ENCODE data around the gene UQCR10.
"Not testable (repeated sequence)": the region's sequence is repeated elsewhere in the genome, so short reads cannot be mapped to it uniquely, and the experiment has no call there.

Gene UQCR10

DNA sequence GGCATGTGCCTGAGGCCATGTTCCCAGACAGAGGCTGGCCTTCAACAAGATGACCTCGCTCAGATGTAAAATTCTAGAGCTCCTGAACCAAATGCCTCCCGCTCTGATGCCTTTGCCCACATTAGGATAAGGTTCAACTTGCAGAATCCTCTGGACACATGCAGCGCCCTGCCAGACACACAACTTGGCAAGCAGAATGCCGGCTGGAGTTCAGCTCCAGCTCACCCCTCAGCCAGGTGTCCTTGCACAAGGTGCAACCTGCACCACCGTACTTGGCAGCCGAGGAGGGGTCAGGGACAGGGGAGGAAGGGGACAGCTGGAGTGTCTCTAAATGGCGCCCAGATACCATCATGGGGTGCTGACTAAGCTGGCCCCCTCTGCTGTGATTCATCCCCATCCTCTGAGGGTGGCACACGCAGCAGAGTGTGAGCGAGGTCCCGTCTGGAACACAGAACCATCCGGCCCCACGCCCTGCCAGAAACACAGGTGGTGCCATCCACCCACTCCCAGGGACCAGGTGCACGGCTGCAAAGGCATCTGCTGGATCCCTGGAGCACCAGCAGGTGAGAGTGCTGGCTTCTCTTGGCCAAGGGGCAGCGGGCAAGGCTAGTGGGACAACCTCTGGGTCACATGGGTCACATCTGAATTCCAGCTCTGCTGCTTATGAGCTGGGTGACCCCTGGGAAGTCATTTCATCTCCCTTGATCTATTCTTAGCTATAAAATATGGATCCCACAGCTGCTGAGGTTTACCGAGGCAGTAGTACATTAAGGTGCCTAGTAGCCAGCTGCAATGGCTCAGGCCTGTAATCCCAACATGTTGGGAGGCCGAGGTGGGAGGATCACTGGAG is 13.1 kb upstream of the UQCR10 start:
- TF ChIP-seq, protein P1, sequence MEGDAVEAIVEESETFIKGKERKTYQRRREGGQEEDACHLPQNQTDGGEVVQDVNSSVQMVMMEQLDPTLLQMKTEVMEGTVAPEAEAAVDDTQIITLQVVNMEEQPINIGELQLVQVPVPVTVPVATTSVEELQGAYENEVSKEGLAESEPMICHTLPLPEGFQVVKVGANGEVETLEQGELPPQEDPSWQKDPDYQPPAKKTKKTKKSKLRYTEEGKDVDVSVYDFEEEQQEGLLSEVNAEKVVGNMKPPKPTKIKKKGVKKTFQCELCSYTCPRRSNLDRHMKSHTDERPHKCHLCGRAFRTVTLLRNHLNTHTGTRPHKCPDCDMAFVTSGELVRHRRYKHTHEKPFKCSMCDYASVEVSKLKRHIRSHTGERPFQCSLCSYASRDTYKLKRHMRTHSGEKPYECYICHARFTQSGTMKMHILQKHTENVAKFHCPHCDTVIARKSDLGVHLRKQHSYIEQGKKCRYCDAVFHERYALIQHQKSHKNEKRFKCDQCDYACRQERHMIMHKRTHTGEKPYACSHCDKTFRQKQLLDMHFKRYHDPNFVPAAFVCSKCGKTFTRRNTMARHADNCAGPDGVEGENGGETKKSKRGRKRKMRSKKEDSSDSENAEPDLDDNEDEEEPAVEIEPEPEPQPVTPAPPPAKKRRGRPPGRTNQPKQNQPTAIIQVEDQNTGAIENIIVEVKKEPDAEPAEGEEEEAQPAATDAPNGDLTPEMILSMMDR (conservative IDR thresholded peaks at IDR 0.05; ENCODE audit: control insufficient read depth, insufficient read depth, low read depth, low read length), result no peak
- no peak overlapping the region for H3K4me3 ChIP-seq (ENCODE audit: control insufficient read depth, low read depth, low read length)

DNA sequence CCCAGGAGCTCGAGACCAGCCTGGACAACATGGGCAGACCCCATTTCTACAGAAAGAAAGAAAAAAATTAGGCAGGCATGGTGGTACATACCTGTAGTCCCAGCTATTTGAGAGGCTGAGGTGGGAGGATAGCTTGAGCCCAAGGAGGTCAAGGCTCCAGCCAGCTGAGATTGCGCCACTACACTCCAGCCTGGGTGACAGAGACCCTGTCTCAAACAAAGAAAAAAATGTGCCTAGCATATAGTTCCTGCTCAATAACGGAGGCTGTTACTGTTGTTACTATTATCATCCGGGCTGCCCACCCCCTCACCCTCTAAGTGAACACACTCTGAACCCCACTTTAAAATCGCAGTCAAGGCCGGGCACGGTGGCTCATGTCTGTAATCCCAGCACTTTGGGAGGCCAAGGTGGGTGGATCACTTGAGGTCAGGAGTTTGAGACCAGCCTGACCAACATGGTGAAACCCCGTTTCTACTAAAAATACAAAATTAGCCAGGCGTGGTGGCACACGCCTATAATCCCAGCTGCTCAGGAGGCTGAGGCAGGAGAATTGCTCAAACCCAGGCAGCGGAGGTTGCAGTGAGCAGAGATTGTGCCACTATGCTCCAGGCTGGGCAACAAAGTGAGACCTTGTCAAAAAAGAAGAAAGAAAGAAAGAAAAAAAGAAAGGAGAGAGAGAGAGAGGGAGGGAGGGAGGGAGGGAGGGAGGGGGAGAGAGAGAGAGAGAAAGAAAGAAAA is 12.3 kb upstream of the UQCR10 start:
- not testable (repeated sequence) for DNase-seq (ENCODE audit: low read depth); H3K4me3 ChIP-seq (ENCODE audit: control insufficient read depth, low read depth, low read length)

More for the DNA sequence above, 13.1 kb upstream of the UQCR10 start:
- no peak for DNase-seq (ENCODE audit: low read depth)

DNA sequence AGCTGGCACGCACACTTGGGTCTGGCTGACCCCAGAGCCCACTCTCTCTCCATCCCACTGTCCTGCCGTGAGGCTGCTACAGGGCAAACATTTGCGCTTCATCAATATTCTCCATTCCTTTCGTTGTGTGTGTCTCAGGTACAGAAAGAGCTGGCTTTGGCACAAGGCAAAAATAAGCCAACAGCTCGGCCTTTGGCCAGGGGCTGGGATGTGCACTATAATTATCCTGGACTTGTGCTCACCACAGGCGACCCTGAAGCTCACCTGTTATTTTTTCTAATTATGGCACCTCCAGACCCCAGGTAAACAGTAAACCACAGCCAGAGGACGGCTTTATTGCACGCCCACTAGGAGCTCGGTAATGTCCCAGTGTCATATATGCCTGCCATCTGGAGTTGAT is 11.3 kb upstream of the UQCR10 start:
- no peak for DNase-seq (ENCODE audit: low read depth)
- TF ChIP-seq, protein P1 (conservative IDR thresholded peaks at IDR 0.05; ENCODE audit: control insufficient read depth, insufficient read depth, low read depth, low read length), result no peak
- H3K4me3 ChIP-seq (ENCODE audit: control insufficient read depth, low read depth, low read length), result no peak overlapping the region

DNA sequence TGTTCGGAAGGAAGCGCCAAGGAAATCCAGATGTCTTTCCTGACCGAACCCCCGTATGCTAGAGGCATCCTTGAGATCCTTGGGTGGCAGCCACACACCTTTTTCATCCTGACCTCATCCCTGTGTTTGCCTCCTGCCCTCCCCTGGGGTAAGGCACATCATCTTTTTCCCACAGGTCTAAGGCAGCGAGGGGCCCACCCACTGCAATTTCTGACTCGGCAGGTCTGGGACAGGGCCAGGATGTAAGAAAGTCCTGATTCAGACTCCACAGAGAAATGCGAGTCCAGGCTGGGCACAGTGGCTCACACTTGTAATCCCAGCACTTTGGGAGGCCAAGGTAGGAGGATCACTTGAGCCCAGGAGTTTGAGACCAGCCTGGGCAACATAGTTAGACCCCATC is 10.8 kb upstream of the UQCR10 start:
- TF ChIP-seq, protein P1 (conservative IDR thresholded peaks at IDR 0.05; ENCODE audit: control insufficient read depth, insufficient read depth, low read depth, low read length), result no peak
- no peak for DNase-seq (ENCODE audit: low read depth)
- no peak overlapping the region for H3K4me3 ChIP-seq (ENCODE audit: control insufficient read depth, low read depth, low read length)

DNA sequence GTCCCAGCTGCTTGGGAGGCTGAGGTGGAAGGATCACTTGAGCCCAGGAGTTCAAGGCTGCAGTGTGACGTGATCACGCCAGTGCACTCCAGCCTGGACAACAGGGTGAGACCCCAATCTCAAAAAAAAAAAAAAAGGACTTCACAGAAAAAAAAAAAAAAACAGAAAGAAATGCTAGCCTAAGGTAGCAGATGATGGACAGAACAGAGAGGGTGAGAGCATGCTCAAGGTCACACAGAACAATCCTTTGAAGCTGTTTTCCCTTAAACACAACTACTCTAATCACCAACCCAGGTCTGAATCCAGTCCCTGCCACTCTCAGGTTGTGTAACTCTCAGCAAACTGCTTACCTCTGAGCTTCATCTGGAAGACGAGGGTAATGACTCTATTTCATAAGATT is 10.1 kb upstream of the UQCR10 start:
- DNase-seq (ENCODE audit: low read depth), result no peak
- TF ChIP-seq, protein P1 (conservative IDR thresholded peaks at IDR 0.05; ENCODE audit: control insufficient read depth, insufficient read depth, low read depth, low read length), result no peak
- no peak overlapping the region for H3K4me3 ChIP-seq (ENCODE audit: control insufficient read depth, low read depth, low read length)

DNA sequence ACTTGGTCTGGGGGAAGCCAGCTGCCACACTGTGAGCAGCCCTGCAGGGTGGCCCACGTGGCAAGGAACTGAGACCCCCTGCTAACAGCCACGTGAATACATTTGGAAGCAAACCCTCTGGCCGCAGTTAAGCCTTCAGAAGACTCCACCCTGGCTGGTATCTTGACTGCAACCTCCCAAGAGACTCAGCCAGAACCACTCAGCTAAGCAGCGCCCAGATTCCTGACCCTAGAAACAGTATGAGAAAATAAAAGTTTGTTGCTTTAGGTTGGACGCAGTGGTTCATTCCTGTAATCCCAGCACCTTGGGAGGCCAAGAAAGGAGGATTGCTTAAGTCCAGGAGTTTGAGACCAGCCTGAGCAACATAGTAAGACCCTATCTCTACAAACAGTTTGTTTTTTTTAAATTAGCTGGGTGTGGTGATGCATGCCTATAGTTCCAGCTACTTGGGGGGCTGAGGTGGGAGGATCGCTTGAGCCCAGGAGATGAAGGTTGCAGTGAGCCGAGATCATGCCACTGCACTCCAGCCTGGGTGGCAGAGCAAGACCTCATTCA is 9.0 kb upstream of the UQCR10 start:
- no peak overlapping the region for H3K4me3 ChIP-seq (ENCODE audit: control insufficient read depth, low read depth, low read length)
- no peak for DNase-seq (ENCODE audit: low read depth)
- TF ChIP-seq, protein P1 (conservative IDR thresholded peaks at IDR 0.05; ENCODE audit: control insufficient read depth, insufficient read depth, low read depth, low read length), result no peak

DNA sequence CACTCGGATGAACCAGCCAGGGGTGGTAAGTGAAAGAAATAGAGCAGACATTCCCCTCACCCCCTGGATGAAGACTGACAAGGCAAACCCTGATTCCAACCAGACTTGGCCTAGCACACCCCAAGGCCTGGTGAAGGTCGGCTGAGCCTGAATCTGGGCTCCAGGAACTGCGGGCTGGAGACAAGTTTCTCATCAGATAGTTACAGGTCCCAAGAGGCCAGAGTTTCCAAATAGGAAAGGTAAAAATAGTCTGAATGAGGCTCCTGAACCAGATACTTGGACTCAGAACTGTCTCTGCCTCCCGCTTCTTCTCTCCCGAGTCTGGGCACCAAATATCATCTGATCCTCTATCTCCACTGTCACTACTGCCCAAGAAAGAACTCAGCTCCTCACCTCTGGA is 8.2 kb upstream of the UQCR10 start:
- no peak for DNase-seq (ENCODE audit: low read depth)
- TF ChIP-seq, protein P1 (conservative IDR thresholded peaks at IDR 0.05; ENCODE audit: control insufficient read depth, insufficient read depth, low read depth, low read length), result no peak
- H3K4me3 ChIP-seq (ENCODE audit: control insufficient read depth, low read depth, low read length), result no peak overlapping the region
